H9 (cell line): ENCODE measurements around the gene SMIM32. TPM values are rescaled to one million over a fixed set of nuclear protein-coding genes. Genes with fewer than 3 reads are reported as not detected.

Source experiments
- DNase-seq: peaks from one replicate; pipeline ENCODE4 v3.0.0-alpha.2; 2017
- H2AFZ ChIP-seq: one replicate; pipeline ENCODE4 v1.6.1; 2013; ENCODE audit warnings: mild to moderate bottlenecking, low read length, control low read depth, moderate library complexity
- H2AK5ac ChIP-seq: 2 replicates; pipeline ENCODE4 v1.6.1; 2013; ENCODE audit warnings: low read length, control low read depth, mixed read lengths; ENCODE audit not compliant: insufficient read length
- H2BK120ac ChIP-seq: one replicate; pipeline ENCODE4 v1.6.1; 2013; ENCODE audit warnings: low read depth, mild to moderate bottlenecking, low read length, control low read depth, inconsistent platforms; ENCODE audit not compliant: poor library complexity, severe bottlenecking
- H2BK12ac ChIP-seq: 2 replicates; pipeline ENCODE4 v1.6.1; 2013; ENCODE audit warnings: low read length, control low read depth, mixed read lengths, low read depth; ENCODE audit not compliant: insufficient read length
- H2BK15ac ChIP-seq: 2 replicates; pipeline ENCODE4 v1.6.1; 2013; ENCODE audit warnings: low read depth, low read length, control low read depth
- H2BK20ac ChIP-seq: one replicate; pipeline ENCODE4 v1.6.1; 2013; ENCODE audit warnings: low read depth, mild to moderate bottlenecking, low read length, control low read depth, inconsistent platforms; ENCODE audit not compliant: poor library complexity, severe bottlenecking
- H2BK5ac ChIP-seq: 2 replicates; pipeline ENCODE4 v1.6.1; 2013; ENCODE audit warnings: low read length, control low read depth, mixed read lengths; ENCODE audit not compliant: insufficient read length
- H3K14ac ChIP-seq: 2 replicates; pipeline ENCODE4 v1.6.1; 2013; ENCODE audit warnings: low read length, control low read depth; ENCODE audit not compliant: insufficient read depth
- H3K18ac ChIP-seq: 2 replicates; pipeline ENCODE4 v1.6.1; 2013; ENCODE audit warnings: low read depth, mild to moderate bottlenecking, mixed read lengths, low read length, control low read depth; ENCODE audit not compliant: insufficient read length
- H3K23ac ChIP-seq: 2 replicates; pipeline ENCODE4 v1.6.1; 2013; ENCODE audit warnings: low read length, control low read depth, mixed read lengths, low read depth; ENCODE audit not compliant: insufficient read length
- H3K23me2 ChIP-seq: 2 replicates; pipeline ENCODE4 v1.6.1; 2013; ENCODE audit warnings: low read depth, mild to moderate bottlenecking, mixed read lengths, low read length, control low read depth; ENCODE audit not compliant: insufficient read length, poor library complexity, severe bottlenecking
- H3K27ac ChIP-seq: 2 replicates; pipeline ENCODE4 v1.5.1; 2013; ENCODE audit warnings: low read length, control low read depth, mixed read lengths, low read depth; ENCODE audit not compliant: insufficient read length
- H3K27me3 ChIP-seq: 2 replicates; pipeline ENCODE4 v1.6.1; 2013; ENCODE audit warnings: low read length, control low read depth, inconsistent platforms; ENCODE audit not compliant: insufficient read depth
- H3K4ac ChIP-seq: 2 replicates; pipeline ENCODE4 v1.6.1; 2013; ENCODE audit warnings: low read depth, mild to moderate bottlenecking, control low read depth, inconsistent platforms, low read length, moderate library complexity
- H3K4me1 ChIP-seq: 2 replicates; pipeline ENCODE4 v1.6.1; 2013; ENCODE audit warnings: low read length, control low read depth, inconsistent platforms; ENCODE audit not compliant: insufficient read depth
- H3K4me2 ChIP-seq: 2 replicates; pipeline ENCODE4 v1.6.1; 2013; ENCODE audit warnings: low read length, control low read depth, mixed read lengths; ENCODE audit not compliant: insufficient read length, insufficient read depth
- H3K56ac ChIP-seq: 2 replicates; pipeline ENCODE4 v1.6.1; 2013; ENCODE audit warnings: low read depth, mild to moderate bottlenecking, mixed read lengths, low read length, control low read depth; ENCODE audit not compliant: insufficient read length
- H3K79me1 ChIP-seq: 2 replicates; pipeline ENCODE4 v1.6.1; 2013; ENCODE audit warnings: low read depth, mild to moderate bottlenecking, moderate library complexity, low read length, control low read depth, inconsistent platforms; ENCODE audit not compliant: insufficient read depth, poor library complexity, severe bottlenecking
- H3K79me2 ChIP-seq: 2 replicates; pipeline ENCODE4 v1.6.1; 2013; ENCODE audit warnings: low read length, control low read depth, inconsistent platforms; ENCODE audit not compliant: insufficient read depth
- H3K9ac ChIP-seq: 2 replicates; pipeline ENCODE4 v1.6.1; 2013; ENCODE audit warnings: low read length, control low read depth, mixed read lengths; ENCODE audit not compliant: insufficient read length; ENCODE audit errors: extremely low read depth
- H3K9me3 ChIP-seq: one replicate; pipeline ENCODE4 v1.6.1; 2013; ENCODE audit warnings: low read depth, low read length, inconsistent platforms; ENCODE audit not compliant: control insufficient read depth
- H3T11ph ChIP-seq: one replicate; pipeline ENCODE4 v1.6.1; 2013; ENCODE audit warnings: mild to moderate bottlenecking, low read length, control low read depth, inconsistent platforms
- H4K20me1 ChIP-seq: one replicate; pipeline ENCODE4 v1.6.1; 2013; ENCODE audit not compliant: control insufficient read depth, insufficient read length, insufficient read depth
- H4K5ac ChIP-seq: 2 replicates; pipeline ENCODE4 v1.6.1; 2013; ENCODE audit warnings: low read depth, mild to moderate bottlenecking, mixed read lengths, low read length, control low read depth; ENCODE audit not compliant: insufficient read length
- H4K8ac ChIP-seq: replicated peaks from 2 replicates; pipeline ENCODE4 v1.6.1; 2013; ENCODE audit warnings: low read length, control low read depth, mixed read lengths, low read depth; ENCODE audit not compliant: insufficient read length
- H4K91ac ChIP-seq: 2 replicates; pipeline ENCODE4 v1.6.1; 2013; ENCODE audit warnings: low read depth, mild to moderate bottlenecking, moderate library complexity, mixed read lengths, low read length, control low read depth; ENCODE audit not compliant: insufficient read length
- H3K27ac Mint-ChIP-seq, 3 experiments: 2 replicates in 2 of 3; 3 replicates in 1 of 3; pipeline ENCODE4 v1.8.0; 2020 to 2021; ENCODE audit warnings: mixed read lengths in 3 of 3, mild to moderate bottlenecking in 1 of 3, moderate library complexity in 1 of 3
- H3K27me3 Mint-ChIP-seq: 2 replicates; pipeline ENCODE4 v1.8.0; 2021; ENCODE audit warnings: low read depth, mild to moderate bottlenecking, moderate library complexity, mixed read lengths
- H3K36me3 Mint-ChIP-seq, 3 experiments: 2 replicates in 2 of 3; 3 replicates in 1 of 3; pipeline ENCODE4 v1.8.0; 2020 to 2021; ENCODE audit warnings: low read depth in 3 of 3, mixed read lengths in 3 of 3; ENCODE audit not compliant: insufficient read depth in 1 of 3
- H3K4me1 Mint-ChIP-seq, 2 experiments: 2 replicates each; pipeline ENCODE4 v1.8.0; 2020; ENCODE audit warnings: mixed read lengths in 2 of 2
- H3K4me3 Mint-ChIP-seq, 2 experiments: 2 replicates in 1 of 2; 3 replicates in 1 of 2; pipeline ENCODE4 v1.8.0; 2020 to 2021; ENCODE audit warnings: mild to moderate bottlenecking in 2 of 2, mixed read lengths in 2 of 2, moderate library complexity in 1 of 2
- H3K9me3 Mint-ChIP-seq, 2 experiments: 2 replicates in 1 of 2; 3 replicates in 1 of 2; pipeline ENCODE4 v1.8.0; 2020; ENCODE audit warnings: mild to moderate bottlenecking in 2 of 2, mixed read lengths in 2 of 2, moderate library complexity in 1 of 2
- CTCF ChIP-seq: fragments of 200-600 bp; sonication (generic); conservative IDR thresholded peaks from 3 replicates; pipeline ENCODE4 v1.8.0; 2021; ENCODE audit warnings: antibody characterized with exemption, mild to moderate bottlenecking
- WGBS: extraction: QIAGEN DNeasy Blood & Tissue Kit; methylation state at CpG from one replicate; pipeline ENCODE4 v1.1.7; 2013; ENCODE audit warnings: missing lambda C conversion rate, low lambda C conversion rate, mixed read lengths; ENCODE audit not compliant: insufficient read length; ENCODE audit errors: extremely low coverage; 5-methylcytosine and 5-hydroxymethylcytosine counted together
- total RNA-seq: library from RNA; stranded (reverse); gene quantifications from 2 replicates; pipeline ENCODE4 v1.2.1, GENCODE V29; 2021

The SMIM32 gene
- total RNA-seq, 1 experiment from 2014 or later = not detected

DNA sequence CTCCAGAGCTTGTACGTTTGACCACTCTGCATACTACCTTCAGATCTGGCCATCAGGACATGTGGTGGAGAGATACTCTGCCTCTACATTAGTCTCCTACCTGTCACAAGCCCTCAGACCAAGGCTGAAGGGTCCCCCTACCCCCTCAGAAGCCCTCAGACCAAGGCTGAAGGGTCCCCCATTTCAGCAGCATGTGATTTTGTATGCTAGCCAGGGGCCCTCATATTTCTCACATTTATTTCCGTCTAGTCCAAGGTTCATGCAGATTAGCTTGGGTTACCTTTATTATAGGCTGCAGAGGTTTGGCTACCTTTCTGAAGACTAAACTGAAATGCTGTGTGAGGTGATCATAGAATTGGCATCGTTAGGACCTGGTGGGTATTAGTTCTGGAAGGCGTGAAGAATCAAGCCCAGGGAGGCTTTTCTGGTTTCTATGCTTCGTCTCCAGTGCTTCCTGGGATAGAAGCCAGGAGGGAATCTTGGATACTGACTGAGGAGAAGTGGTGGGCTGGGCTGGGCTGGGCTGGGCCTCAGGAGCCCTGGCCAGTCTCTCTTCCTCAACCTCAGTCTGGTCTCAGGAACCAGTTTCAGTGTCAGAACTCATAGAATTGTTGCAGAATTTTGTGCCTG is 2.8 kb downstream of the SMIM32 start:
- Histone ChIP-seq H2AK5ac (no peak overlapping the region), H2BK120ac (no peak overlapping the region), H3K4me1 (no peaks in the 10 kb centered on the region), H3K9me3 (no peaks in the 10 kb centered on the region), H3K23ac (no peak overlapping the region), H3K9ac (no peak overlapping the region), H3K14ac (no peak overlapping the region), H3K4ac (no peak overlapping the region), H3K27me3 (peaks cover 50% of the 10 kb centered on the region), H3K4me2 (no peak overlapping the region), H4K20me1 (no peaks in the 10 kb centered on the region), H4K8ac (no peak overlapping the region), H4K5ac (no peak overlapping the region), H2BK5ac (no peak overlapping the region), H3K79me1 (no peaks in the 10 kb centered on the region), H3K79me2 (no peaks in the 10 kb centered on the region), H3K18ac (no peak overlapping the region), H3K23me2 (peaks cover 16% of the 10 kb centered on the region), H2BK15ac (no peak overlapping the region), H3K27ac (no peak overlapping the region), H2BK20ac (no peak overlapping the region), H3T11ph (no peak overlapping the region), H3K56ac (no peak overlapping the region), H2AFZ (no peak overlapping the region), H2BK12ac (no peak overlapping the region), H4K91ac (no peak overlapping the region)
- WGBS = no CpG with 5 or more reads among the region's 5 CpGs
- Mint-ChIP-seq H3K27ac (no peak overlapping the region), H3K36me3 (peaks cover 9 to 20% (median 10%) of the 10 kb centered on the region in 3 experiments; a peak in 6 of 7 replicates), H3K4me3 (no peak overlapping the region), H3K27me3 (peaks cover 71% of the 10 kb centered on the region), H3K4me1 (peaks cover 13 to 23% of the 10 kb centered on the region in 2 experiments), H3K9me3 (no peaks in the 10 kb centered on the region)
- TF ChIP-seq CTCF = no peak
- DNase-seq = no peak
